ENCODE data around the gene KCNMB2.

DNA sequence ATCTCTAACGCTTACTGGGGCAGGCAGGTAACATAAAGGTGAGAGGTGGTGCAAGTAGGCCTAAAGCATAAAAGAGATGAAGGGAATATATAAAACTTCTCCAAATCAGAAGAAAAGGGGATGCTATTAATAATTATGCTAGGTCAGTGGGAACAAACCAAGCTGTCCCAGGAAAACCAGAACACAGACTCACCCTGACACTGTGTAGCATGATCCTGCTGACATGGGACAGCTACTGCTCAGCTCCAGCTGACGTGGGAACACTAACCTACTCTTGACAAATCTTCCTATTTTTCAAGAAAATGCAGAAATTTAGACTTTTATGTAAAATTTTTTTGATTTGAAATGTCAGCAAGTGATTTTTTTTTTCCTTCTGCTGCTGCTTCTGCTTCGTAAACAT, 203.5 kb downstream of the KCNMB2 start:
- TF ChIP-seq POLR2AphosphoS5 (IDR thresholded peaks at IDR 0.05; ENCODE audit: borderline replicate concordance, low read depth, low read length), result no peak
- no peak for TF ChIP-seq EZH2 (IDR thresholded peaks at IDR 0.05)

Measured in SK-N-MC (cell line).